ENCODE data around the gene MADCAM1.

MADCAM1 gene

GRCh38 chr19:455031-455705 is 41.1 kb upstream of the MADCAM1 start:
- Histone ChIP-seq H3K4me1 (ENCODE audit: control extremely low read depth in 1 of 4, control insufficient read depth in 4 of 4, insufficient read depth in 4 of 4, low read length in 3 of 4) (peaks cover 0 to 5% (median 2%) of the 10 kb centered on the region in 4 experiments), H3K36me3 (ENCODE audit: control insufficient read depth in 4 of 4, insufficient read depth in 4 of 4, low read length in 3 of 4) (no peaks in the 10 kb centered on the region), H3K27me3 (replicated peaks in 2 of 5; ENCODE audit: control insufficient read depth in 4 of 5, insufficient read depth in 5 of 5, low read length in 4 of 5) (peaks cover 0 to 33% (median 6%) of the 10 kb centered on the region in 5 experiments), H3K4me3 (ENCODE audit: control insufficient read depth in 1 of 7, extremely low read depth in 1 of 7, insufficient read depth in 4 of 7, low read depth in 2 of 7, low read length in 6 of 7) (no peak overlapping the region), H3K27ac (ENCODE audit: insufficient read depth in 1 of 2, low read depth in 1 of 2, low read length in 2 of 2, poor library complexity in 1 of 2, severe bottlenecking in 2 of 2) (no peak overlapping the region), H3K9me3 (ENCODE audit: control extremely low read depth in 1 of 5, control insufficient read depth in 4 of 5, insufficient read depth in 2 of 5, low read depth in 1 of 5, low read length in 4 of 5) (peaks cover 0 to 5% (median 0%) of the 10 kb centered on the region in 5 experiments)
- ChIA-PET POLR2A (no interaction called here), CTCF (no interaction called here)
- no peak for DNase-seq
- WGBS (ENCODE audit: insufficient coverage), result 96% methylated on average over 39 of the region's 39 CpGs

- Histone ChIP-seq H3K27me3 (replicated peaks in 2 of 5; ENCODE audit: control insufficient read depth in 4 of 5, insufficient read depth in 5 of 5, low read length in 4 of 5) (peaks cover 0 to 34% (median 6%) of the 10 kb centered on the region in 5 experiments), H3K36me3 (ENCODE audit: control insufficient read depth in 4 of 4, insufficient read depth in 4 of 4, low read length in 3 of 4) (no peaks in the 10 kb centered on the region), H3K9me3 (ENCODE audit: control extremely low read depth in 1 of 5, control insufficient read depth in 4 of 5, insufficient read depth in 2 of 5, low read depth in 1 of 5, low read length in 4 of 5) (peaks cover 0 to 3% (median 0%) of the 10 kb centered on the region in 5 experiments), H3K27ac (ENCODE audit: insufficient read depth in 1 of 2, low read depth in 1 of 2, low read length in 2 of 2, poor library complexity in 1 of 2, severe bottlenecking in 2 of 2) (no peak overlapping the region), H3K4me1 (ENCODE audit: control extremely low read depth in 1 of 4, control insufficient read depth in 4 of 4, insufficient read depth in 4 of 4, low read length in 3 of 4) (peaks cover 0 to 5% (median 2%) of the 10 kb centered on the region in 4 experiments), H3K4me3 (ENCODE audit: control insufficient read depth in 1 of 7, extremely low read depth in 1 of 7, insufficient read depth in 4 of 7, low read depth in 2 of 7, low read length in 6 of 7) (no peak overlapping the region)
- DNase-seq, result no peak
- WGBS (ENCODE audit: insufficient coverage), result 98% methylated on average over 26 of the region's 31 CpGs
- POLR2A ChIA-PET, result no interaction called here
- CTCF ChIA-PET, result no interaction called here
Observed at GRCh38 chr19:455851-456546, 40.3 kb upstream of the MADCAM1 start.

GRCh38 chr19:456547-457110 is 39.7 kb upstream of the MADCAM1 start:
- peaks cover 0 to 9% (median 3%) of the 10 kb centered on the region in 4 experiments for H3K4me1 ChIP-seq (ENCODE audit: control extremely low read depth in 1 of 4, control insufficient read depth in 4 of 4, insufficient read depth in 4 of 4, low read length in 3 of 4)
- no peak overlapping the region for H3K4me3 ChIP-seq (ENCODE audit: control insufficient read depth in 1 of 7, extremely low read depth in 1 of 7, insufficient read depth in 4 of 7, low read depth in 2 of 7, low read length in 6 of 7)
- H3K36me3 ChIP-seq (ENCODE audit: control insufficient read depth in 4 of 4, insufficient read depth in 4 of 4, low read length in 3 of 4), result no peaks in the 10 kb centered on the region
- whole genome bisulfite sequencing (ENCODE audit: insufficient coverage), result 96% methylated on average over 17 of the region's 18 CpGs
- H3K27me3 ChIP-seq (replicated peaks in 2 of 5; ENCODE audit: control insufficient read depth in 4 of 5, insufficient read depth in 5 of 5, low read length in 4 of 5), result peaks cover 0 to 38% (median 6%) of the 10 kb centered on the region in 5 experiments
- ChIA-PET POLR2A (no interaction called here), CTCF (no interaction called here)
- H3K9me3 ChIP-seq (ENCODE audit: control extremely low read depth in 1 of 5, control insufficient read depth in 4 of 5, insufficient read depth in 2 of 5, low read depth in 1 of 5, low read length in 4 of 5), result peaks cover 0 to 3% (median 0%) of the 10 kb centered on the region in 5 experiments
- DNase-seq, result no peak
- no peak overlapping the region for H3K27ac ChIP-seq (ENCODE audit: insufficient read depth in 1 of 2, low read depth in 1 of 2, low read length in 2 of 2, poor library complexity in 1 of 2, severe bottlenecking in 2 of 2)

GRCh38 chr19:457636-458035 is 38.6 kb upstream of the MADCAM1 start:
- H3K27ac ChIP-seq (ENCODE audit: insufficient read depth in 1 of 2, low read depth in 1 of 2, low read length in 2 of 2, poor library complexity in 1 of 2, severe bottlenecking in 2 of 2), result no peak overlapping the region
- H3K27me3 ChIP-seq (replicated peaks in 2 of 5; ENCODE audit: control insufficient read depth in 4 of 5, insufficient read depth in 5 of 5, low read length in 4 of 5), result peaks cover 0 to 48% (median 9%) of the 10 kb centered on the region in 5 experiments
- CTCF ChIA-PET, result no interaction called here

GRCh38 chr19:458091-459042 is 37.9 kb upstream of the MADCAM1 start:
- ChIA-PET POLR2A (no interaction called here), CTCF (no interaction called here)
- Histone ChIP-seq H3K4me1 (ENCODE audit: control extremely low read depth in 1 of 4, control insufficient read depth in 4 of 4, insufficient read depth in 4 of 4, low read length in 3 of 4) (peaks cover 0 to 12% (median 4%) of the 10 kb centered on the region in 4 experiments), H3K27me3 (replicated peaks in 2 of 5; ENCODE audit: control insufficient read depth in 4 of 5, insufficient read depth in 5 of 5, low read length in 4 of 5) (peaks cover 0 to 46% (median 11%) of the 10 kb centered on the region in 5 experiments), H3K36me3 (ENCODE audit: control insufficient read depth in 4 of 4, insufficient read depth in 4 of 4, low read length in 3 of 4) (no peaks in the 10 kb centered on the region), H3K4me3 (ENCODE audit: control insufficient read depth in 1 of 7, extremely low read depth in 1 of 7, insufficient read depth in 4 of 7, low read depth in 2 of 7, low read length in 6 of 7) (no peak overlapping the region), H3K27ac (ENCODE audit: insufficient read depth in 1 of 2, low read depth in 1 of 2, low read length in 2 of 2, poor library complexity in 1 of 2, severe bottlenecking in 2 of 2) (no peak overlapping the region), H3K9me3 (ENCODE audit: control extremely low read depth in 1 of 5, control insufficient read depth in 4 of 5, insufficient read depth in 2 of 5, low read depth in 1 of 5, low read length in 4 of 5) (peaks cover 0 to 4% (median 0%) of the 10 kb centered on the region in 5 experiments)
- 98% methylated on average over 73 of the region's 89 CpGs for WGBS (ENCODE audit: insufficient coverage)
- DNase-seq, result no peak

More at GRCh38 chr19:457636-458035, 38.6 kb upstream of the MADCAM1 start:
- Histone ChIP-seq H3K9me3 (ENCODE audit: control extremely low read depth in 1 of 5, control insufficient read depth in 4 of 5, insufficient read depth in 2 of 5, low read depth in 1 of 5, low read length in 4 of 5) (peaks cover 0 to 3% (median 0%) of the 10 kb centered on the region in 5 experiments), H3K36me3 (ENCODE audit: control insufficient read depth in 4 of 4, insufficient read depth in 4 of 4, low read length in 3 of 4) (no peaks in the 10 kb centered on the region), H3K4me3 (ENCODE audit: control insufficient read depth in 1 of 7, extremely low read depth in 1 of 7, insufficient read depth in 4 of 7, low read depth in 2 of 7, low read length in 6 of 7) (no peak overlapping the region), H3K4me1 (ENCODE audit: control extremely low read depth in 1 of 4, control insufficient read depth in 4 of 4, insufficient read depth in 4 of 4, low read length in 3 of 4) (peaks cover 0 to 12% (median 4%) of the 10 kb centered on the region in 4 experiments)
- POLR2A ChIA-PET, result no interaction called here
- no peak for DNase-seq
- 97% methylated on average over 18 of the region's 30 CpGs for WGBS (ENCODE audit: insufficient coverage)

- H3K9me3 ChIP-seq (ENCODE audit: control extremely low read depth in 1 of 5, control insufficient read depth in 4 of 5, insufficient read depth in 2 of 5, low read depth in 1 of 5, low read length in 4 of 5), result peaks cover 0 to 4% (median 0%) of the 10 kb centered on the region in 5 experiments
- POLR2A ChIA-PET, result no interaction called here
- H3K4me3 ChIP-seq (ENCODE audit: control insufficient read depth in 1 of 7, extremely low read depth in 1 of 7, insufficient read depth in 4 of 7, low read depth in 2 of 7, low read length in 6 of 7), result peak overlapping the region in 1 of 7 experiments; percentile 50
- no peak overlapping the region for H3K27ac ChIP-seq (ENCODE audit: insufficient read depth in 1 of 2, low read depth in 1 of 2, low read length in 2 of 2, poor library complexity in 1 of 2, severe bottlenecking in 2 of 2)
- H3K4me1 ChIP-seq (ENCODE audit: control extremely low read depth in 1 of 4, control insufficient read depth in 4 of 4, insufficient read depth in 4 of 4, low read length in 3 of 4), result peaks cover 0 to 12% (median 4%) of the 10 kb centered on the region in 4 experiments
- no peaks in the 10 kb centered on the region for H3K36me3 ChIP-seq (ENCODE audit: control insufficient read depth in 4 of 4, insufficient read depth in 4 of 4, low read length in 3 of 4)
- DNase-seq, result peak in 1 of 3 donors; percentile 20
- CTCF ChIA-PET, result no interaction called here
- 17% methylated on average over 31 of the region's 66 CpGs for WGBS (ENCODE audit: insufficient coverage)
- H3K27me3 ChIP-seq (replicated peaks in 2 of 5; ENCODE audit: control insufficient read depth in 4 of 5, insufficient read depth in 5 of 5, low read length in 4 of 5), result peaks cover 0 to 54% (median 11%) of the 10 kb centered on the region in 5 experiments
Observed at GRCh38 chr19:459724-460511, 36.4 kb upstream of the MADCAM1 start.
